Measurements from ENCODE around the gene POLD3.

The POLD3 gene, protein sequence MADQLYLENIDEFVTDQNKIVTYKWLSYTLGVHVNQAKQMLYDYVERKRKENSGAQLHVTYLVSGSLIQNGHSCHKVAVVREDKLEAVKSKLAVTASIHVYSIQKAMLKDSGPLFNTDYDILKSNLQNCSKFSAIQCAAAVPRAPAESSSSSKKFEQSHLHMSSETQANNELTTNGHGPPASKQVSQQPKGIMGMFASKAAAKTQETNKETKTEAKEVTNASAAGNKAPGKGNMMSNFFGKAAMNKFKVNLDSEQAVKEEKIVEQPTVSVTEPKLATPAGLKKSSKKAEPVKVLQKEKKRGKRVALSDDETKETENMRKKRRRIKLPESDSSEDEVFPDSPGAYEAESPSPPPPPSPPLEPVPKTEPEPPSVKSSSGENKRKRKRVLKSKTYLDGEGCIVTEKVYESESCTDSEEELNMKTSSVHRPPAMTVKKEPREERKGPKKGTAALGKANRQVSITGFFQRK

DNA sequence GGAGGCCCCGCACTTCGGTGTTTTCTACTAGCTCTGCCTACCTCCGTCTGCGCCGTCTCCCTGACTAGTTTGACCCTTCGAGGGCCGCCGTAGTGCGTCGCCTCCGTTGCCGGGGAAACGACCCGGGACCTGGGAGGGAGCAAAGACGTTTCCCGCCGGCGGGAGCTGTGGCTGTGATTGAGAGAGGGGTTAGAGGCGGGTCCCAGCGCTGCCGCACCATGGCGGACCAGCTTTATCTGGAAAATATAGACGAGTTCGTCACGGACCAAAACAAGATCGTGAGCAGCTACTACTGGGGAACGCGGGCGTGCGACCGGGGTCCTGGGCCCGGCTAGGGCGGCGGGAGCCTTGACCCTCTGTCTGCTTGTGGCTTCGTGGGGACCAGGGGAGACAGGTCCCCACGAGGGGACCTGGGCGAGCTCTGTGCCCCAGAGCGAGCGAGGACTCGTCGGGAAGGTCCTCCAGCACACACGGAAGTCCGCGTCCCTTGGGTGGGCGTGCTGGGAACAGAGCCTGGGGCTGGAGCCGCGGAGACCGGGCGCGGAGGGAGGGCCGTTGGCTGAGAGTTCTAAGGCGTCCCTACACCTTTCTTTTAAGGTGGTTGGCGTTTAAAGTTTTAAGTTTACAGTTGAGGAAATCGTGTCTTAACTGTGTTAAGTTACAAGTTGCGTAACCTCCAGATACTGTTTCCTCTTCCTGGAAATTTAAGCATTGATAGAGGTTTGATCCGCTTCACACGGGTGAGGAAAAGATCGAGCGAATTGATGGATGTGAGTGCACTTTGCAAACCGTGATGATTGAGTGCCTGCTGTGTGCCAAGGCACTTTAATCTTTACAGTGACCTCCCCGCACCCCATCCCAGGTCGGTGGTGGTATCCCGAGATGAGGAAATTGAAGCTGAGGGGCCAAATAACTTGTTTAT, at the start of gene POLD3:
Gene POLD3 (plus strand): TSS at position 142 of the 922 bp plus-strand sequence. CDS start 77 bp downstream, at position 219.
- DNase-seq: peak; percentile 97

DNA sequence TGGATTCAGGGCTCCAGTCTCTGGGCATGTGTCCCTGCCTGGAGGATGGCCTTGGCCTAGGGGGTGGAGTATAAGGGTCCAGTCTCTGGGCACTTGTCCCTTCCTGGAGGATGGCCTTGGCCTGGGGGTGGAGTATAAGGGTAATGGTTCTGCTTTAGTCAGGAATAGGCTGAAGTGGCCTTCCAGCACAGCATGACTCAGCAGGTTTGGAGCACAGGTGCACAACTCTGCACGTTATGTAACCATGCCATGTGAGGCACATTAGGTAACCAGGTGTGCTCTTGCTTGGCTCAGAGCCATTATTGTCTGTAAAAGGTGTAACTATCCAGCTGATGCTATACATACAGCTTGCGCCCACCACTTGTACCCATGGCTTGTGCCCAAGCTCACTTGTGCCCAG, 48.4 kb upstream of the POLD3 start:
- DNase-seq: no peak

DNA sequence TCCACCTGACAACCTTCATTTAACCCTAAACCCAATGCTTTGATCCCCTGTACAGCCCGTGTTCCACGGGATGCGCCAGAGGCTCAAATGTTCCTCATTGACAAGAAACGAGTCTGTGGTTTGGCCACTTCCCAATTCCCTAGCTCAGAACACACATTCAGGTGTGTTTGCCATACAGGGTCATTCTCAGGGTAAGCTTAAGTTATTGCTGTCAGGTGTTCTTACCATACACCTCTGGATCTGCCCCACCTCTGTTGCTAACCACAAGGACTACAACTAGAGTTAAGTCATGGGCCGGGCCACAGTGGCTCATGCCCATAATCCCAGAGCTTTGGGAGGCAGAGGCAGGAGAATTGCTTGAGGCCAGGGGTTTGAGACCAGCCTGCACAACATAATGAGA, 45.6 kb upstream of the POLD3 start:
- no peak for DNase-seq

DNA sequence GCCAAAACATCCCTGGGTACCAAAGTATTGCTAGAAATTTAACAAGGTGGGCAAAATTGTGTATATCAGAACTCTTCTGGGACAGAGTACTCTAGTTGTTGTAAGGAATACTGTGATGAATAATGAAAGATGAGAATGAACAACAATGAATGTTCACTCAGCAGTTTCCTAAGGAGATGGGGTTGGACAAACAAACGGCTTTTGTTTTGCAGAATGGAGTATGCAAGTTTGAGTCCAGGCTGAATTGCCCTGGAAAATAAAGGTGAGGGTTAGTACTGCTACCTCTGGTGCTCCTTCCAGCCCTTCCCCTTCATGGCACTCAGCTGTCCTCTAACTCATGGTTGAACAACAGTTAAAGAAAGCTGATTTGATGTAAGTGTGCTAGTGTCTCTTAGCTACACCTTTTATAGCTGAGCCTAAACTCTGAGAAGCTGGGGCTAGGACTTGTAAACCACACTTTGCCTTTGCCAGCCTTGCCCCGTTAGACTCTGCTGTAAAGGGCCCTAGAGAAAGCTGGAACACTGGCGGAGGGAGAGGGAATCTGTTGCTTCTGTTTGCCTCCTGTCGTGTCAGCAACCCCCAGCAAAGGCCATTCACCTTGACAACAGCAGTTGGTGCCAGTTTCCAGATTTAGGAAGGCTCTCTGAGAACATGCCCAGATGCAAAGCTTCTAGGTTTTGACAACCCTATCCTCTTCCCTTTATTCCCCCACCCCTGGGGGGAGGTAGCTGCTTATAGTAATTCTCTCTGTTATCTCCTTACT, 41.2 kb upstream of the POLD3 start:
- no peak for DNase-seq

DNA sequence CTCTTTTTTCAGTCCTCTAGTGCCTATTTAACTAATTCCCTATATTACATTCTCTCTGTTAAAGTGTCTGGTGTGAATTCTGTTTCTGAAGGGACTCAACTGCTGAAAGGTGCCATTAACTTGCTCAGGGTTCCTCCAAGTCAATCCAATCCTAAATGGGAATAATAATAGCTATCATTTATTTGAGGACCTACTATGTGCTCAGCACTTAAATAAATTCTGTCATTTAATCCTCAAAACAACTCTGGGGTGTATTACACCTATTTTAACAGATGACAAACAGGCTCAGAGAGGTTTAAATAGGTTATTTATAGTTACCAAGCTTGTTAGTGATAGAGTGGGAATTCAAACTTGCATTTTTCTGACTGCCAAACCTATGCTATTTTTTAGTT, 40.6 kb upstream of the POLD3 start:
- DNase-seq: no peak

DNA sequence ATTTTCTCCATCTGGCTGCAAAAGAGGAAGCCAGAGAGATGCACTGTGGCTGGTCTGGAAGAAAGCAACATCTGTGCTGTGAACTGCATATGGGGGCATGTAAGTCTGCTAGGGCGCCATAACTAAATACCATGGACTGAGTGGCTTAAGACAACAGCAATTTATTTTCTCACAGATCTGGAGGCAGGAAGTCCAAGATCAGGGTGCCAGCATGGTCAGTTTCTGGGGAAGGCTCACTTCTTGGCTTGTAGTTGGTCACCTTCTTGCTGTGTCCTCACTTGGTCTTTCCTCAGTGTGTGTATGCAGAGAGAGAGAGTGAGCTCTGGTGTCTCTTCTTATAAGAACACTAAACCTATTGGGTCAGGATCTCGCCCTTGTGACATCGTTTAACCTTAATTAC, 34.9 kb upstream of the POLD3 start:
- DNase-seq: no peak

DNA sequence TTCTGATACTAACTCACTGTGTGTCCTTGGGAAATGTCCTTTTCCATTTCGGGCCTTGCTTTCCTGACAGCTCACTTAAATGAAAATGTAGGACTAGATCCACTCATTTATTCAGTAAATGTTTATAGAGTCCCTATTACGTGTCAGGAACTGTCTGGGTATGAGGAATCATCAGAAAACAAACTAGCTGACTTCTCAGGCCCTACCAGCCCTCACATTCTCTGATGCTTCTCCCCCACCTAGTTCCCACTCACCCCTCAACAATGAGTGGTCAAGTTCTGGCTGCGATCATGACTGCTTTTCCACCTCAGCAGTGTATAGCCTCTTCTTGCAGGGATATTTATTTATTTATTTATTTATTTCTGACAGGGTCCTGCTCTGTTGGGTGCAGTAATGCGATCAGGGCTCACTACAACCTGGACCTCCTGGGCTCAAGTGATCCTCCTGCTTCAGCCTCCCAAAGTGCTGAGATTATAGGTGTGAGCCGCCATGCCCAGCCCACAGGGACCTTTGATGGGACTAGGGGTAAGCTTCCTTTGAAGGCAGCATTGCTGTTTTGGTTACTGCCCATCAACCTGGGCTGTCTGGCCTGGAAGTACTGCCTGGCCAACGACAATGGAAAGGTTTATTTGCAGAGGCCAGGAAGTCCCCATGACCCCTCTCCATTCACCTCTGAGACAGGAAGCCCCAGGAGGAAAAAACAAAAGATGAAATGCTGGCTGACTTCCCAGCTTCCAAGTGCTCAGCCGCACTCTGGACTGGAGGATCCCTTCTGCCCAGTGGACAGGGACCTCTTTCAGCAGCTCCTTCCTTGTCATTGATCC, 33.1 kb upstream of the POLD3 start:
- DNase-seq: no peak

DNA sequence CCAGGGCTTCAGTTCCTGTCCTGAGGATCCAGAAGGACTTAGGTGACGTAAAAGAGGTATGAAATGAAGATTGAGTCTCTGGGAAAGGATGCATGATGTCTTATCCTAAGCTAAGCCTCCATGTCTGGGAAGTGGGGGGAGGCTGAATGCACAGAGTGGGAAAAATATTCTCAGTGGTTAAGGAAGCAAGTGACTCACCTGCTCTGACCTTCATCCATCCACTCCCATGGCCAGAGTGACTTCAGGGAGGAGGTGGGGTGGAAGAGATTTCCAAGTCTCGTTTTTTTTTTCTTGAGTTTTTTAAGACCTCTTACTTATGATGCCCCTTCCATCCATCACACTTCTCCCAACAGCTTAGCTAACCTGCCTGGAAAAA, 32.5 kb upstream of the POLD3 start:
- DNase-seq: no peak

DNA sequence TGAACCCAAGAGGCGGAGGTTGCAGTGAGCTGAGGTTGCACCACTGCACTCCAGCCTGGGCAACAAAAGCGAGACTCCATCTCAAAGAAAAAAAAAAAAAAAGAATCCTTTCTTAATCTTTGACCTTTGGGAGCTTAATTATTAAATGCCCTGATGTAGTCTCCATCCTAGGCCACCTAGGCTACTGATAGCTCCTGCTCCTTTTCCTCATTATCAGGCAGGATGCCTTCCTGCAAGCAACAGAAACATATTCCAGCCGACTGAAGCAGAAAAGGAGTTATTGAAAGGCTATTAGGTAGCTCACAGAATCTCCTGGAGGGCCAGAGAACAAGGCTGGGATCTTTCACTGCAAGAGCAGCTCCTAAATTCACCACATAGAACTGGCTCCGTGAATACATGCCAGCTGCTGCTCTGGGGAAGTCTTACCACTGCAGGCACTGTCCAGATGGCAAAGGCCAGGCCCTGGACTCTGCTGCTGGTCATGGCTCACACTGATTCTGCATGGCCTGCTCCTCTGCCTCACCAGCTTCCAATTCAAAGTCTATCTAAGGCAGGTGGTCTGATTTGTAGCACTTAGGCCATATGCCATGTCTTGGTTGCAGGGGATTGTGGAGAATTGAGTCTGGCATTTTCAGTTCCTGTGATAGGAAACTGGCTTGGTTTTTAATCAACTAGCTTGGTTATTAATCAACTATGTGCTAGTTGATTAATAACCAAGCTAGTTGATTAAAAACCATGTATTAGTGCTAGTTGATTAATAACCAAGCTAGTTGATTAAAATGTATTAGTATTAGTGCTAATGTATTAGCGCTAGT, 26.0 kb upstream of the POLD3 start:
- no peak for DNase-seq

DNA sequence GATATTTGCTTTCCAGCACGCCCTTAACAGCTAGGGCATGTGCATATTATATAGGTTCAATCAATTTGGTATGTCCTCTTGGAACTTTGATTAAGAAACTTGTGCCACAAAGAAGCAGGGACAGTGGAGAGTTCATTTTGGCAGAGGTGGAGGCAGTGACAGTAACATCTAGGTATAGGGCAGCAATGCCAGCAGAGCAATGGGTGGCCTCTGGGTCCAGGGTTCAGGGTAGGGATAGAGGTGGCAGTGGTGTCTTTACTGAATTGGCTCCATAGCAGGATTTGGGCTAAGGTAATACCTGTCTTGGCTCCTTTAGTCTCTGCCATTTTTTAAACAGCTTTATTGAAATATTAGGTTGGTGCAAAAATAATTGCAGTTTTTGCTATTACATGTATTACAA, 24.4 kb upstream of the POLD3 start:
- DNase-seq: no peak

DNA sequence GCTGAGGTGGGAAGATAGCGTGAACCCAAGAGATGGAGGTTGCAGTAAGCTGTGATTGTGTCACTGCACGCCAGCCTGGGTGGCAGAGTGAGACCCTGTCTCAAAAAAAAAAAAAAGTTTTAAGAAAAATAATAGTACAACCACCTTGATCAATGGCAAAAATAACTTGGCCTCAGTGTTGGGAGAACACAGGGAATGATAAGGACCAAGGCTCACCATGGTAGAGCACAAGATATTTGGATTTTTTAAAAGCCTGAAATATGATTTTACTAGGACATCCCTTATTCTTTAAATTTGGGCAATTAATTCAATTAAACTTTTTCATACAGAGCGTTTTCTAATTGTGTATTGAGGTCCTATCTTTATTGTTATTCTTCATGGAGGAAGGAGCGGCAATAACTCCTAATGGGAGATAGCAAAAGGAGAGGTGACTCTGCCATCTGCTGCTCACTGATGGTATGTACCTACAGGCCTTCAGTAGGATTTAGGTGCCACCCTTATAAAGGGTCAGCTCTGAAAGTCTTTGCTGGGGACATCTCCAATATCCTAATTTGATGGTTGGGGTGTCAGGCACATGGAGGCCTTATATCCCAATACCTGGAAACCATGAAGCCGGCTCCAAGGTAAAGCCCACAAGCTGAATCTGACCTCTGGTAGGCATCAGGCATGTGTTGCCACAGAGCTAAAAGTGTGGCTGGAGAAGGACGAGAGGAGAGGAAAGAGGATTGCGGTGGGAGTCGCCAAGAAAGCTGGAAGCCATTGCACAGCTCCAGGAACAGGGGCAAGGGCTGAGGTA, 21.9 kb upstream of the POLD3 start:
- peak; percentile 84 for DNase-seq

DNA sequence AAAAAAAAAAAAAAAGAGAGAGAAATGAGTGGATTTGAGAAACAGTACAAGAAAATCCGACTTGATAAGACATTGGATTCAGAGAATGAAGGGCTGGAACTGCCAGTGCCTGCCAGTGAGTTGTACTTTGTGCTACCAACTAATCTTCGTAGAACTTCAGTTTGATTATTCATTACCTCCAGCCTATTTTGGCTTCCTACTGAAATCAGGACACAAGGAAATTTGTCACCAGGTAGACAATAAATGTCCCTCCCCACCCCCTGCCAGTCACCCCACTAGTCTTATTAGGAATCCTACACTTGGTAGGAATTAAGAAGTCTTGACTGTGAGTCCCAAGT, 21.4 kb upstream of the POLD3 start:
- no peak for DNase-seq

DNA sequence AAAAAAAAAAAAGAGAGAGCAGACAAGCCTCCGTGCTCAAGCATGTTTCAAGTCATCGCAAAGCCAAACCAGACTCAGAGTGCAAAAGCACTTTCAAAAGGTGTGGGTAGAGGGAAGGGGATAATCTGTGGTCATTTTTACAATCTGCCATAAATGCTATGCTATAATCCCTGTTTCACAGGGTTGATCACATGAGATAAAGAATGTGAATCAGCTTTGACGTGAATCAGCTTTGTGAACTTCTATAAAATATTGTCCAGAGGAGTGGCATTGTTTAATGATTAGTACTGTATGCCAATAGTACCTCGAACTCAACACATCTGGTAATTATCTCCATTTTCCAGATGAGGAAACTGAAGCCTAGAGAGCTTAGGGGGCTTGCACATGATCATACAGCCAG, 20.0 kb upstream of the POLD3 start:
- no peak for DNase-seq

DNA sequence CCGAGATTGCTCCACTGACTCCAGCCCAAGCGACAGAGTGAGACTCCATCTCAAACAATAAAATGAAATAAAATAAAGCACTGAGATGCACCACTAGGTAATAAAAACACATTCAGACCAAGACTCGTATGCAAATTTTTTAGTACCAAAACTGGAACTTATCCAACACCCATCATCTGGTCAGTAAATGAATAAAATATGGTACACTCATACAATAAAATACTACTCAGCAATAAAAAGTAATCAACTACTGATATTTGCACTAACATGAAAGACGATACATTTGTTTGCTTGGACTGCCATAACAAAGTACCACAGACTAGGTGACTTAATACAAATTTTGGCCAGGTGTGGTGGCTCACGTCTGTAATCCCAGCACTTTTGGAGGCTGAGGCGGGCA, 17.8 kb upstream of the POLD3 start:
- no peak for DNase-seq

DNA sequence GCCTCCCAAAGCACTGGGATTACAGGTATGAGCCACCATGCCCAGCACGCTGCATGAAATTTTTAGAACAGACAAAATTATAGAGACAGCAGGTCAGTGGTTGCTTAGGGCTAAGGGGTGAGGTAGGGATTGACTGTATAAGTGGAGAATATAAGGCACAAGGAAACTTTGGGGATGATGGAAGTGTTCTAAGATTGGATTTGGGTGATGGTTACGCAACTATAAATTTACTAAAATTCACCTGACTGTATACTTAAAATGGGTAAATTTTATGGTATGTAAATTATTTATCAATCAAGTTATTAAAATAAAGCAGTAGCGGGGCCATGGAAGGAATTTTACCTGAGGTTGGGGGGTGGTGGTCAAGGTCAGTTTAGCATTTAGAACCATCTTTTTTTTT, 16.4 kb upstream of the POLD3 start:
- no peak for DNase-seq

DNA sequence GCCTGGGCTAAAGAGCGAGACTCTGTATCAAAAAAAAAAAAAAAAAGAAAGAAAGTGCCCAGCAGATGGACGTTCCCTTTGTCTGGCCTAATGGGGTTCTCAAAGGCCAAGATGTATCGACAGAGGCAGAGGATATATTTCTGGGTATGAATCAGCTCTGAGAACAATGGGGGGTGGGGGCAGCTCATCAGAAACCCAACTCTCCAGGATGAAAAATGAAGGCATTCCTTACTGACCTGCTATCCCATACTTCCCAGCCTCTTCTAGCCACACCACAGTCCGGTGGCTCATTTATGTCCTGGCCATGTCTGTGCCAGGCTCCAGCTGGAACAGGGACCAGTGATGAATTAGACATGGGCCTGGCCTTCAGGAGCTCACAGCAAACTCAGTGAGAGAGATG, 15.2 kb upstream of the POLD3 start:
- DNase-seq: no peak

DNA sequence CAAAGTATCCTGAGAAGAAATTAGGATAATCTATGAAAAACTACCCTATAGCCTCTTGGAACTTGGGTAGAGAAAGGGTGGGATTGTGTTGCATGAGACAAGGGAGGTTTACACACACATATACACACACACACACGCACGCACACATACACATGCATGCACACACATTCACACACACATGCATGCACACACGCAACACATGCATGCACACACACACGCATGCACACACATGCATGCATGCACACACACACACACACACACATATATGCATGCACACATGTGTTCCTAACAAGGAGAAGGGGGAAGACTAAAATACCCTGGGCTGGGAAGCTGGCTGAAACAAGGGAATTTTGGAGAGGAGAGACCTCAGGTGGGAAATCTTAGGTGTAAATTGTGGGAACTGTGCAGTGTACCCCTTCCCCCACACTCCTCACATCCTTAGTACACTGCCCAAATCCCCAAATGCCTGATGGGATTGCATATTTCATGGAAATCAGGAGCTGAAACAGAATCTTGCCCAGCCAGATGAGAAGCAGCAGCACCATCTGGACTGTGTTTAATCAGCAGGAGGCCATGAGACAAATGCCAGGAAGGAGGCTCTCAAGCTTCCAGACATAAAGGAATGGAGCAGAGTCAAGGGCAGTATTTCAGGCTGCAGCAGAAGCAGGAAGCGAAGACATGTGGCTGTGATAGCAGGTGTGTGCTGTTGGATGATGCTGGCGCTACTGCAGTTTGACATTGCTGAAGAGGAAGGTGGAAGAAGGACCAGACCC, 14.6 kb upstream of the POLD3 start:
- no peak for DNase-seq

DNA sequence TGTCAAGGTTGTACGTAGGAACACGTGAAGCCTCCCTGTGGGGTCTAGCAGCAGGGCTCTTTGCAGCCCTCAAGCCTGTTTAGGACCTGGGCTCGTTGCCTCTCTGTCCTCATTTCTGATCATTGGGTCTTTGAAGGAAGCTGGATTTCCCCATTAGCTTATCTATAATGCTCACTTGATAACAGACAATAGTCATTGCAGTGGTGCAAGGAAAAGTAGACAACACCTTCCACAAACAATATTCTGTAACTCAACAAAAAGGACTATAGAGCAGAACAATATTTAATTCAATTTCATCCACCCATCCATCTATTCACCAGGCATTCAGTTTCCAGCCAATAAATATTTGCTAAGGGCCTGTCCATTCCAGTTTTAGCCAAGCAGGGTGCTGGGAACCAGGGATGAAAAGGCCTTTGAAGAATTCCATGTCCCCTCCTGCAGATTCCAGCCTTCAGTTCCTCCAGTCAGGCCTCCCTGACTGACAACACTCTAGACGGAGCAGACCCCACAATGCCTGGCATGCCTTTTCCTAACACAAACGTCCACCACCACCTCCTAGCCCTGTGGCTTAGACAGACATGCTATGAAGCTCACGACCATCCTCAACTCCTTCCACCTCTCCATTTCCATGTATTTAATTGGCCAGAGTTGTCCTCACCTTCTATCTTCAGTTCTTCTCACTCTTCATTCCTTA, 12.7 kb upstream of the POLD3 start:
- DNase-seq: no peak

DNA sequence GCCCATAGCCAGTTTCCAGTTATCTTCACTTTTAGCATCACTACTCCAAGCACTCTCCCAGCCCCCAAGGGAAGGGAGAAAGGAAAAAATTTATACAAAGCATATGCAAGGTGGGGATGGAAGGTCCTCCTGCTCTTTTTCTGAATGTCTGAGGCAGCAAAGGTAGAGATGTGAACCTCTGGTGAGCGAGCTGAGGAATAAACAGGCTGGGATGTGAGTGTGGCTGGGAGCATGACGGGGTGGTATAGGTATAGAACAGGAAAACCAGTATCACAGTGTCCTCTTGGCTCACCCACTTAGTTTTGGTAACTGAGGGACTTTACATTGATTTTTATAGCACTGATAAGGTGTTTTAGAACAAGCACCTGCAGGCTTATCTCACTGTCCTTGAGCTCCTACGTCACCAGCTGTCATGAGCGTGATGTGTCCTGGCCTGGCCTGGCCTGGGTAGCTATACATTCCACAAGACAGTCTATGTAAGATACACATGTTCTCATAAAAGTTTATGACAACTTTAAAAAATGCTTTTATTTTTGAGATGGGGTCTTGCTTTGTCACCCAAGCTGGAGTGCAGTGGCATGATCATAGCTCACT, 10.3 kb upstream of the POLD3 start:
- DNase-seq: no peak

Measured in hematopoietic multipotent progenitor cell treated with erythropoietin and hydrocortisone succinate and interleukin-3 and kit ligand, for 4 days (in vitro differentiated cells).